Lung (tissue), 12 donors: ENCODE results near the gene PTPRG. TPM values are rescaled to one million over a fixed set of nuclear protein-coding genes. Genes with fewer than 3 reads are reported as not detected.

Experiments
- ATAC-seq: fragments of 200-7000 bp; cut with Tn5 transposase; one replicate; pipeline ENCODE4 v1.9.1; 2020; ENCODE audit warnings: moderate number of reproducible peaks; ENCODE audit not compliant: insufficient read depth, low FRiP score
- DNase-seq, 3 donors: peaks; one replicate each; pipeline ENCODE4 v3.0.0-alpha.2; 2013 to 2017
- H3K27ac ChIP-seq, 2 donors: one replicate each; pipeline ENCODE4 v1.5.1; 2013; ENCODE audit warnings: mild to moderate bottlenecking in 2 of 2, moderate library complexity in 2 of 2, control low read depth in 1 of 2, inconsistent platforms in 1 of 2, low read depth in 1 of 2, low read length in 1 of 2
- H3K27me3 ChIP-seq, 3 donors: one replicate each; pipeline ENCODE4 v1.5.1; 2013; ENCODE audit warnings: low read length in 2 of 3; ENCODE audit not compliant: control insufficient read depth in 3 of 3, insufficient read depth in 3 of 3
- H3K36me3 ChIP-seq, 4 donors: one replicate each; pipeline ENCODE4 v1.5.1; 2013; ENCODE audit warnings: low read length in 4 of 4, mild to moderate bottlenecking in 1 of 4, moderate library complexity in 1 of 4; ENCODE audit not compliant: control insufficient read depth in 4 of 4, insufficient read depth in 4 of 4
- H3K4me1 ChIP-seq, 5 donors: one replicate each; pipeline ENCODE4 v1.5.1; 2013; ENCODE audit warnings: low read length in 5 of 5, mild to moderate bottlenecking in 2 of 5, moderate library complexity in 1 of 5; ENCODE audit not compliant: control insufficient read depth in 5 of 5, insufficient read depth in 5 of 5
- H3K4me3 ChIP-seq: one replicate; pipeline ENCODE4 v1.5.1; 2013; ENCODE audit warnings: mild to moderate bottlenecking, control low read depth, moderate library complexity
- H3K9ac ChIP-seq, 2 donors: one replicate each; pipeline ENCODE4 v1.5.1; 2013; ENCODE audit warnings: low read length in 2 of 2, control low read depth in 1 of 2; ENCODE audit not compliant: insufficient read depth in 1 of 2
- H3K9me3 ChIP-seq, 4 donors: one replicate each; pipeline ENCODE4 v1.5.1; 2013; ENCODE audit warnings: low read length in 3 of 4, mild to moderate bottlenecking in 1 of 4, moderate library complexity in 1 of 4; ENCODE audit not compliant: control insufficient read depth in 4 of 4, insufficient read depth in 3 of 4
- CTCF ChIP-seq: IDR thresholded peaks from 2 replicates; pipeline ENCODE4 v1.5.1; 2012; ENCODE audit warnings: mild to moderate bottlenecking; ENCODE audit errors: control extremely low read depth, extremely low read depth
- WGBS, 2 donors: extraction: QIAGEN DNeasy Blood & Tissue Kit; methylation state at CpG; one replicate each; pipeline ENCODE4 v1.1.7; 2013; 5-methylcytosine and 5-hydroxymethylcytosine counted together
- polyA plus RNA-seq, 2 donors: library from polyadenylated mRNA; stranded (reverse); fragments of 200-250 nt; gene quantifications; one replicate each; pipeline ENCODE4 v1.2.1, GENCODE V29; 2013
- total RNA-seq, 2 donors: library from RNA; depleted of rRNA in 1 of 2; stranded (reverse); fragments of >200 nt in 1 of 2; gene quantifications; one replicate each; pipeline ENCODE4 v1.2.1, GENCODE V29; 2014 to 2021
- donor health status: control.
- donor health status: control.
- donor health status: Bipolar disorder and iron deficiency.
- donor health status: healthy.
- donor health status: DM: yes; HTN: yes; CAD: no.

PTPRG gene
- total and polyA plus RNA-seq, 4 donors = 8.5 to 131 (median 75.9) TPM

GRCh38 chr3:62237286-62237948 is 676.0 kb downstream of the PTPRG start:
- no peak overlapping the region for H3K9ac ChIP-seq
- TF ChIP-seq CTCF = no peak
- no peaks in the 10 kb centered on the region for H3K27me3 ChIP-seq
- no peak overlapping the region for H3K27ac ChIP-seq
- peaks cover 0 to 13% (median 4%) of the 10 kb centered on the region in 5 donors for H3K4me1 ChIP-seq
- no peak overlapping the region for H3K4me3 ChIP-seq
- ATAC-seq (no peak), DNase-seq (peak in 1 of 3 donors; percentile 19)
- no peaks in the 10 kb centered on the region for H3K36me3 ChIP-seq
- WGBS, 2 donors = 75 to 83% methylated on average over 5 of the region's 5 CpGs
- H3K9me3 ChIP-seq = no peaks in the 10 kb centered on the region

- no peak for DNase-seq
These were observed 676.6 kb downstream of the PTPRG start for GRCh38 chr3:62238003-62238402.

DNA sequence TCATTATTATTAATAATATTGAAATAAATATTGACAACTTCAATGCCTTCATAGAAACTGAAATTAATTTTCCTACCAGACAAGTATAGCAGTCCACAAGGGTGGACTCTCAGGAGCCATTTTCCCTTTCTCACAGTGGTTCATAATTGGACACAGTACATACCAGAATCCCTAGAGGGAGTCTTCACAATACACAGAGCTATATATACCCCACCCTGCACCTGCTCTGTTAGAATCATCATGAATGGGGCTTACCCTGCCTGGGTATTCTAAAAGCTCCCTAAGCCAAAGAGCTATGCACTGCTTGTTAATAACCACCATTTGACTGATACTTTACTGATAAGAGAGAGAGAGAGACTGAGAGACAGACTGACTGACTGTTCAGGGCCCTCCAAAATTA is 677.1 kb downstream of the PTPRG start:
- ATAC-seq = no peak
- TF ChIP-seq CTCF = no peak
- no peaks in the 10 kb centered on the region for H3K9me3 ChIP-seq
- H3K27ac ChIP-seq = no peak overlapping the region
- H3K36me3 ChIP-seq = no peaks in the 10 kb centered on the region
- H3K27me3 ChIP-seq = no peaks in the 10 kb centered on the region
- DNase-seq = no peak
- H3K4me3 ChIP-seq = no peak overlapping the region
- H3K4me1 ChIP-seq = peaks cover 0 to 13% (median 1%) of the 10 kb centered on the region in 5 donors
- no peak overlapping the region for H3K9ac ChIP-seq

More at GRCh38 chr3:62238003-62238402, 676.6 kb downstream of the PTPRG start:
- Histone ChIP-seq H3K9me3 (no peaks in the 10 kb centered on the region), H3K36me3 (no peaks in the 10 kb centered on the region), H3K4me1 (peaks cover 0 to 13% (median 4%) of the 10 kb centered on the region in 5 donors), H3K4me3 (no peak overlapping the region), H3K27me3 (no peaks in the 10 kb centered on the region), H3K27ac (no peak overlapping the region), H3K9ac (no peak overlapping the region)
- WGBS, 2 donors = 85 to 87% methylated on average over 5 of the region's 5 CpGs
- TF ChIP-seq CTCF = no peak
- ATAC-seq = no peak

DNA sequence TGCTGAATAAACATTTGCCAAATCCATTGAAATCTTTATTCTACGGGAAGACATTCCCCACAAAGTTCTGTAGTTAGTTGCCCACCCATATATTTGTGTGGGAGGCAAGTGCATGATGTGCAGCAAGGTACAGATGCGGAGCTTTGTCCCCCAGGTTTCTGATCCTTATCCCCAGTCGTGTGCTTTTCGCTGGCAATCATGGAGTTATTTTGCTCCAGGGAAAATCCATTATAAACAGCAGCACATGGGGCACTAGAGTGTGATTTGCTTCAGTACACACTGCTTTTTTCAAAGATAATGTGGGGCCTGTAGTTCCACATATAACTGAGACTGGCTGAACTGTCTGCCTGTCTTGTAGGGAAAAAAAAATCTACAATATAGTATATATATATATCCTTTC is 679.9 kb downstream of the PTPRG start:
- Histone ChIP-seq H3K4me1 (peaks cover 0 to 19% (median 0%) of the 10 kb centered on the region in 5 donors), H3K4me3 (no peak overlapping the region), H3K36me3 (peaks cover 0 to 6% (median under 1%) of the 10 kb centered on the region in 4 donors), H3K27ac (no peak overlapping the region), H3K9me3 (no peaks in the 10 kb centered on the region), H3K27me3 (no peaks in the 10 kb centered on the region), H3K9ac (no peak overlapping the region)
- 83 to 85% methylated on average over 4 of the region's 4 CpGs for WGBS, 2 donors
- no peak for TF ChIP-seq CTCF
- DNase-seq (no peak), ATAC-seq (no peak)
